Loucy (cell line): ENCODE results near the gene SYNPO.

Source experiments
- EZH2phosphoT487 ChIP-seq: fragments of 200-600 bp; IDR thresholded peaks from 2 replicates; pipeline ENCODE4 v1.6.1; 2018; ENCODE audit warnings: antibody characterized with exemption, mild to moderate bottlenecking, moderate library complexity, borderline replicate concordance
- TF ChIP-seq, protein P1 (sequence below): fragments of 200-600 bp; sonication (generic); conservative IDR thresholded peaks from 2 replicates; pipeline ENCODE4 v1.5.1; 2014; ENCODE audit warnings: mild to moderate bottlenecking, antibody characterized with exemption, low read length

DNA sequence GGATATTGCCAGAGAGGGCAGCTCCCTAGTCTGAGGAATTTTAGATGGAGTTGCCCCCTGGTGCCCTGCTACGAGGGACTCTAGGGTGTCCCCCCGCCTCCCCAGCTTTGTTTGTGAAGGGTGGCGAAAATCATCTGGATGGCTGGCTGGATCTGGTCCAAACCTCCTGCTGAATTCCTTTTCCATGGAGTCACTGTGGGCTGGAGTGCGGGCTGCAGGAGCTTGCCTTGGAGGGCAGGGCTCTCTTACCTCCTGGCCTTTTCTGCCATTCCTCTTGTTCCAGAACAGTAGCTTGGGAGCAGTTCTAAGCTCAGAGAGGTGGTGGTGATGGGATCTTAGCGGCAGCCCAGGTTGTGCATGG is 2.1 kb downstream of the SYNPO start:
- TF ChIP-seq, protein P1, sequence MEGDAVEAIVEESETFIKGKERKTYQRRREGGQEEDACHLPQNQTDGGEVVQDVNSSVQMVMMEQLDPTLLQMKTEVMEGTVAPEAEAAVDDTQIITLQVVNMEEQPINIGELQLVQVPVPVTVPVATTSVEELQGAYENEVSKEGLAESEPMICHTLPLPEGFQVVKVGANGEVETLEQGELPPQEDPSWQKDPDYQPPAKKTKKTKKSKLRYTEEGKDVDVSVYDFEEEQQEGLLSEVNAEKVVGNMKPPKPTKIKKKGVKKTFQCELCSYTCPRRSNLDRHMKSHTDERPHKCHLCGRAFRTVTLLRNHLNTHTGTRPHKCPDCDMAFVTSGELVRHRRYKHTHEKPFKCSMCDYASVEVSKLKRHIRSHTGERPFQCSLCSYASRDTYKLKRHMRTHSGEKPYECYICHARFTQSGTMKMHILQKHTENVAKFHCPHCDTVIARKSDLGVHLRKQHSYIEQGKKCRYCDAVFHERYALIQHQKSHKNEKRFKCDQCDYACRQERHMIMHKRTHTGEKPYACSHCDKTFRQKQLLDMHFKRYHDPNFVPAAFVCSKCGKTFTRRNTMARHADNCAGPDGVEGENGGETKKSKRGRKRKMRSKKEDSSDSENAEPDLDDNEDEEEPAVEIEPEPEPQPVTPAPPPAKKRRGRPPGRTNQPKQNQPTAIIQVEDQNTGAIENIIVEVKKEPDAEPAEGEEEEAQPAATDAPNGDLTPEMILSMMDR, result no peak
- TF ChIP-seq EZH2phosphoT487, result no peak
